KOPT-K1 (cell line): ENCODE measurements around the gene MOSPD3.

Source experiments
- H3K27ac ChIP-seq: fragments of 200-600 bp; sonication (generic); 2 replicates; pipeline ENCODE4 v1.5.1; 2016; ENCODE audit warnings: antibody characterized with exemption, mild to moderate bottlenecking, low read depth, low read length; ENCODE audit not compliant: poor library complexity, severe bottlenecking
- H3K36me3 ChIP-seq: fragments of 200-600 bp; sonication (generic); 2 replicates; pipeline ENCODE4 v1.5.1; 2017; ENCODE audit warnings: antibody characterized with exemption, mild to moderate bottlenecking, low read length, moderate library complexity; ENCODE audit not compliant: insufficient read depth
- H3K9me3 ChIP-seq: fragments of 200-600 bp; sonication (generic); 2 replicates; pipeline ENCODE4 v1.5.1; 2017; ENCODE audit warnings: antibody characterized with exemption, low read length, mild to moderate bottlenecking; ENCODE audit not compliant: insufficient read depth, poor library complexity, severe bottlenecking

The MOSPD3 gene

DNA sequence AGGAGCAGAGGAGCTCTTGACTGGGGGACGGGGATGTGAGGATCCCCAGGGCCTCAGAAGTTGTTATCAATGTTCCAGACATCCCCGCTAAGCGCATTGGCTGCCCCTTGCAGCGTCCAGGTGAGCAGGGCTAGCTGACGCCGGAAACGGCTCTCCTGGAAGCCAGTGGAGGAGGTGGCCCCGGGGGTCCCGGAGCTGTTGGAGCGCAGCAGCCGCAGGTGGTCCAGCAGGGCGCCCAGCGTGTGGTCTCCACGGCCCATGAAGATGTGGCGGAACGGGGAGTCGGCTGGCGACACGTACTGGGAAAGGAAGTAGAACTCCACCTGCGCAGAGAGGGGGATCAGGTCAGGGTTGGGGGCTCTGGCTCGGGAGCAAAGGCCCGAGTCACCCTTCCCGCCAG lies 8.5 kb downstream of the MOSPD3 start:
- Histone ChIP-seq H3K27ac (no peak overlapping the region), H3K9me3 (no peaks in the 10 kb centered on the region)

DNA sequence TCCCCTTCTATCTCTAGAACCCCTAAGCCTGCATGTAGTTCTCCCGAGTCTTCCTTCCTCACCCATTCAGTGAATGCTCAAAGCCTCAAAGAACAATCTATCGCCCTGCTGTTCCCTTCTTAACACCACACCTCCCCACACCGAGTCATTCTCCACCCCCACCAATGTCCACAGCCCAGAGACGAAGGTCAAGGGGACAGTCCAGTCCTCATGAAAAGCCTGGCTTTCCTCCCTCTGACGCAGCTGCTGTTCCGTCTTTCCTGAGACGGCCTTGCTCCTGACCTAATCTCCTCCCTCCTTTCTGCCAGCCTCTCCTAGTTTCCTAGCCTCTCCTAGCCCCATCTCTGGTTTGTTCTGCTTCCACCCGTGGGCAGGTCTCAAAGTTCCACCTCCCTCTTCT lies 9.2 kb downstream of the MOSPD3 start:
- Histone ChIP-seq H3K9me3 (no peaks in the 10 kb centered on the region), H3K27ac (no peak overlapping the region), H3K36me3 (no peaks in the 10 kb centered on the region)

More for the DNA sequence above, 8.5 kb downstream of the MOSPD3 start:
- no peaks in the 10 kb centered on the region for H3K36me3 ChIP-seq

DNA sequence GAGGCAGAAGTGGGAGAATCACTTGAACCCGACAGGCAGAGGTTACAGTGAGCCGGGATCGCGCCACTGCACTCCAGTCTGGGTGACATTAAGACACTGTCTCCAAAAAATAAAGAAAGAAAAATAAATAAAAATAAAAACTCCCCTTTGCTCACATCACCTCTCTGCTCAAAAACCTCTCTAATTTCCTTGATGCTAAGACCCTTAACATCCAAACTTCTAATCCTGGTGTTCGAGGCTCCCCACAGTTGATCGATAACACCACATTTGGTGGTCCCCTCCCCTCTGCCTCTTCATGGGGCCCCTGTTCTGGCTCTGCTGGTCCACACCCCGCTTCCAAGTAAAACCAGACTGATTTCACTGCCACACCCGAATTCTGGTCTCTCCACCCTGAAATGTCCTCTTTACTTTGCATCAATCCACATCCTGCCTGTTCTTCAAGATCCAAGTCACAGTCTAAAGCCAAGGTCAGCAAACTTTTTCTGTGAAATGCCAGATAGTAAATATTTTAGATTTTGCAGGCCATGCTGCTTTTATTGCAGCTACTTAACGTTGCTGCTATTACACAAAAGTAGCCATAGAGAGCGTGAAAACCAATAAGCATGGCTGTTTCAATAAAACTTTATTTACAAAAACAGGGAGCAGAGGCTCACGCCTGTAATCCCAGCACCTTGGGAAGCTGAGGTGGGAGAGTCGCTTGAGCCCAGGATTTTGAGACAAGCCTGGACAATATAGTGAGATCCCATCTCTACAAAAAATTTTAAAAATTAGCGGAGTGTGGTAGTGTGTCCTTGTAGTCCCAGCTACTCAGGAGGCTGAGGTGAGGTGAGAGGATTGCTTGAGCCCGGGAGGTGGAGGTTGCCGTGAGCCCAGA lies 11.8 kb downstream of the MOSPD3 start:
- Histone ChIP-seq H3K9me3 (no peaks in the 10 kb centered on the region), H3K36me3 (no peaks in the 10 kb centered on the region), H3K27ac (no peak overlapping the region)

DNA sequence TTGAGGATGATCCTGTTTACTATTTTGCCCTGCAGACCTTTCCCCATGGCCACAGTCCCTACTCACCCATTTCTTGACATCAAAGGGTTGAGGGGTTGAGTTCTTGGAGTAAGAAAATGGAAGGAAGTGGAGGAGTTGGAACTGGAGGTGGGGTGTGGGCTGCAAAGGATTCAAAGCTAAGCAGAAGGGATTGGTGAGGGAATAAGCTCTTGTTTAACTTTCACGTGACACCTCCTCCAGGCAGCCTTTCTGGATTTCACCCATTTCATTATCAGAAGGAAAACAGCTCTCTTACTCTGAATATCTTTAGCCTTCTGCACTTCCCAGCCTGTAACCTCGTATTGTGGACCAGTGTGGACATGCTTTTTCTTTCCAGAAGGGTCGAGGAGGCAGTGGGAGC lies 13.7 kb downstream of the MOSPD3 start:
- Histone ChIP-seq H3K9me3 (no peaks in the 10 kb centered on the region), H3K36me3 (no peaks in the 10 kb centered on the region), H3K27ac (no peak overlapping the region)

DNA sequence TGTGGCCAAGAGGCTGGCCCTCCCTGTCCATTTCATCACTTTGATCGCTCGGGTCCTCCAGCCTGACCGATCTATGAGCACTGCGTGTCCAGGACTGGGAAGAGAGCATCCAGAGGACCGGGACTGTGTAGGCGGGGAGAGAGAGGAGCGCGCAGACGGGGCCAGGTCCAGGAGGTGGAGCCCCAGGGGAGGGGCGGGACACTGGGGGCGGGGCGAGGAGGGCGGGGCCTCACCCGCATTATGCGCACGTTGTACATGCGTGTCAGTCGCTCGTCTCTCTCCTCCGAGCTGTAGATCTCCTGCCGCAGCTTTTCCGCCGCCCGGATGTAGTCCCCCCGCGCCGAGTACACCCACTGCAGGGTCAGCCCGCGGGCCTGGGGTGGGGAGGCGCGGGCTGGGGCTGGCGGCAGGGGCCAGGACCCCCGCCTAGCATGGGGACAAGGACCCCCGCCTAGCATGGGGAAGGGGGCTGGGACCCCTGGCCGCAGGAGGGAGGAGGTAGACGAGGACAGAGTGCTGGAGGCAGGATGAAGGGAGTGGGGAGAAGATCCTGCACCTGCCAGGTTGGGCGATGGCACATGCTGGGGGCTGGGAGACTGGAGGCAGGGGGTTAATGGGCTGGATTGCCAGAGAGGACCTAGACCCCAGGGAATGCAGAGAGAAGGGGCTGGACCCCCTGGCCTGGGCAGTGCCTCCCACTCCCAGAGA lies 14.3 kb downstream of the MOSPD3 start:
- no peaks in the 10 kb centered on the region for H3K36me3 ChIP-seq
- H3K27ac ChIP-seq, result peak overlapping the region; percentile 65

DNA sequence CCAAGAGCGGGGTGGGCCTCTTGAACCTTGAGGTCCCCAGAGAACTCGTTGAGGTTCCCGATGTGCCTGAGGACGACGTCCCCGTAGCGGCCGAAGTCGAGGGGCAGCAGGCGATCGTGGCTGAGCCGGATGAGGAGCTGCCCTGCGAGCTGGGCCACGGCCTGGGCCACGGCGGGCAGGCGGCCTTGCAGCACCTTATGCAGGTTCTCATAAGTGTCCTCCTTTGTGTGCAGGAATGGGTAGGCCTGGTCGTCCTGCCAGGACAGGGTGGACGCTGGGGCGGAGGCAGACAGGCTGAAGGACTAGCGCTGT lies 14.9 kb downstream of the MOSPD3 start:
- H3K27ac ChIP-seq, result peak overlapping the region; percentile 65
- H3K36me3 ChIP-seq, result no peaks in the 10 kb centered on the region
- H3K9me3 ChIP-seq, result no peaks in the 10 kb centered on the region

More for the DNA sequence above, 14.3 kb downstream of the MOSPD3 start:
- H3K9me3 ChIP-seq, result no peaks in the 10 kb centered on the region

DNA sequence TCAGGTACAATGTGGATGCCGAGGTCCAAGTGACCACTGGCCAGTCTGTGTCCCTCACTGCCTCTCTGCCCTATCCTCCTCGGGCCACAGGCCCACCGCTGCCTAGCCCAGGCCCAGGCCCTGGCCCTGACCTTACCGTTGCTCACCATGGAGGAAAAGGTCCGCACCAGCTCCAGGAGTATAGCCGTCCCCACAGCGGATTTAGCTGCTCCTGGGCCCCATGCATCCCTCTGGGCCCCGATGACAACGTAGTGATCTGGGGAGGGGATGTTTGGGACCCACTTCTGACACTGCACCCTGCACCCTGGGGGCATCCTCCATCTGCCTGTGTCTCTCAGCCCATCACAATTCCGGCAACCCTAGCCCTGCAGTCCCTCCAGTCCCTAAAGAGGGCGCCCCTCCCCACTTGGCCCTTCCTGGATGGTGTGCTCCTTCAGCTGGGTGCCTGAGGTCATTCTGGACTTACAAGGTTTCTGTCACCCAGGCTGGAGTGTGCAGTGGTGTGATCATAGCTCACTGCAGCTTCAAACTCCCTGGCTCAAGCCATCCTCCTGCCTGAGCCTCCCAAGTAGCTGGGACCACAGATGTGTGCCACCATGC lies 16.9 kb downstream of the MOSPD3 start:
- Histone ChIP-seq H3K36me3 (no peaks in the 10 kb centered on the region), H3K9me3 (no peaks in the 10 kb centered on the region), H3K27ac (no peak overlapping the region)

DNA sequence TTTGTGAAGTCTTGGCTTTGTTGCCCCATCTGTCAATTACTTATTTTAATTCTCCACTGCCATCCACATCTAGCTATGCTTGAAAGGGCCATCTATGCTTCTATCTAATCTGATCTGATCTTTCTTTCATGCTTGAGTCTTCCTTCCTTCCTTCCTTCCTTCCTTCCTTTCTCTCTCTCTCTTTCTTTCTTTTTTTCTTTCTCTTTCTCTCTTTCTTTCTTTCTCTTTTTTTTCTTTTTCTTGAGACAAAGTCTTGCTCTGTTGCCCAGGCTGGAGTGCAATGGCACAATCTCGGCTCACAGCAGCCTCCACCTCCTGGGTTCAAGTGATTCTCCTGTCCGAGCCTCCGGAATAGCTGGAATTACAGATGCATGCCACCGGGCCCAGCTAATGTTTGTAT lies 17.7 kb downstream of the MOSPD3 start:
- H3K27ac ChIP-seq, result no peak overlapping the region
- no peaks in the 10 kb centered on the region for H3K36me3 ChIP-seq
- H3K9me3 ChIP-seq, result no peaks in the 10 kb centered on the region

DNA sequence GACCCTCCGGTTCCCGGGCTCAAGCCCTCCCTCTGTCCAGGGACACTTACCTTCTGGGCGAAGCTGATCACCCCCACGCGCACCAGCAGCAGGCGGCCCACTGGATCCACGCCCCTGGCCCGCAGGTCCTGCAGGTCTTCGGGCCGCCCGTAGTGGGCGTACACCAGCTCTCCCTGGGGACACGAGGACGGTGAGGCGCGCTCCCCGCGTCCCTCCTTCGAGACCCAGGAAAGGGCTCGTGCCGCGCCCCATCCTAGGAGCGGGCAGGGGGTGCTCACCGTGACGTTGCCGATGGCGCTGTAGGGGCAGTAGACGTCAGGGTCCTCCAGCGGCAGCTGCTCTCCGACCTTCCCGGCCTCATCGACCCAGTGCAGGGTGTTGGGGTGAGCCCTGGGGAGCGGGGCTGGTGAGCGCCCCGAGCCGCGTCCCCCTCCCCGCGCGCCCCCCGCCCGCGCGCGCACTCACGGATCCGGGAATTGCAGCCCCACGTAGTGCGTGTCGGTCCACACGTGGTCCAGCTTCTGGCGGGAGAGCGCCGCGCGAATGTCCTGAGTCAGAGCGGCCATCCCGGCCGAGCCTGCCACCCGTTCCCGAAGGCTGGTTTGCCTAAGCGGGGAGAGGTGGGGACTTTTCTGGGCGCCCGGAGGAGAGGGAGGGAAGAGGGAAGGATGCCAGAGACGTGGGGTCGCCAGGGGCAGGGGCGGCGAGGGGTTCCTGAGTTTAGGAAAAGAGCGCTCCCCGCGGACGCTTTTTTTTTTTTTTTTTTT lies 20.8 kb downstream of the MOSPD3 start:
- no peaks in the 10 kb centered on the region for H3K9me3 ChIP-seq
- no peak overlapping the region for H3K27ac ChIP-seq

DNA sequence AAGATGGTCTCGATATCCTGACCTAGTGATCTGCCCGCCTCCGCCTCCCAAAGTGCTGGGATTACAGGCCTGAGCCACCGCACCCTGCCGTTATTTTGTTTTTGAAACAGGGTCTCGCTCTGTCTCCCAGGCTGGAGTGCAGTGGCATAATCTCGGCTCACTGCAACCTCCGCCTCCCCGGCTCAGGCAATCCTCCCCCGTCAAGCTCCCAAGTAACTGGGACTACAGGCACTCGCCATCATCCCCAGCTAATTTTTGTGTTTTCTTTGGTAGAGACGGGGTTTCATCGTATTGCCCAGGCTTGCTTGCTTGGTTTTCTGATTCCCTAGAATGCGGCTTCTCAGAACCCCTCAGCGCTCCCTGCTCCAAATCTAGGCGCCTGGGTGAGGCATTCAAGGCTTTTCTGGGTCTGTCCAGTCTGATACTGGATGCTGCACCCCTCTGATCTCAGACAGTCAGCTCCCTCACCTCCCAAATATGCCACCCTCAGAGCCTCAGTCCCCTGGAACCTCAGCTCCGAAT lies 27.7 kb downstream of the MOSPD3 start:
- Histone ChIP-seq H3K9me3 (no peaks in the 10 kb centered on the region), H3K36me3 (no peaks in the 10 kb centered on the region), H3K27ac (no peak overlapping the region)

More for the DNA sequence above, 20.8 kb downstream of the MOSPD3 start:
- no peaks in the 10 kb centered on the region for H3K36me3 ChIP-seq

DNA sequence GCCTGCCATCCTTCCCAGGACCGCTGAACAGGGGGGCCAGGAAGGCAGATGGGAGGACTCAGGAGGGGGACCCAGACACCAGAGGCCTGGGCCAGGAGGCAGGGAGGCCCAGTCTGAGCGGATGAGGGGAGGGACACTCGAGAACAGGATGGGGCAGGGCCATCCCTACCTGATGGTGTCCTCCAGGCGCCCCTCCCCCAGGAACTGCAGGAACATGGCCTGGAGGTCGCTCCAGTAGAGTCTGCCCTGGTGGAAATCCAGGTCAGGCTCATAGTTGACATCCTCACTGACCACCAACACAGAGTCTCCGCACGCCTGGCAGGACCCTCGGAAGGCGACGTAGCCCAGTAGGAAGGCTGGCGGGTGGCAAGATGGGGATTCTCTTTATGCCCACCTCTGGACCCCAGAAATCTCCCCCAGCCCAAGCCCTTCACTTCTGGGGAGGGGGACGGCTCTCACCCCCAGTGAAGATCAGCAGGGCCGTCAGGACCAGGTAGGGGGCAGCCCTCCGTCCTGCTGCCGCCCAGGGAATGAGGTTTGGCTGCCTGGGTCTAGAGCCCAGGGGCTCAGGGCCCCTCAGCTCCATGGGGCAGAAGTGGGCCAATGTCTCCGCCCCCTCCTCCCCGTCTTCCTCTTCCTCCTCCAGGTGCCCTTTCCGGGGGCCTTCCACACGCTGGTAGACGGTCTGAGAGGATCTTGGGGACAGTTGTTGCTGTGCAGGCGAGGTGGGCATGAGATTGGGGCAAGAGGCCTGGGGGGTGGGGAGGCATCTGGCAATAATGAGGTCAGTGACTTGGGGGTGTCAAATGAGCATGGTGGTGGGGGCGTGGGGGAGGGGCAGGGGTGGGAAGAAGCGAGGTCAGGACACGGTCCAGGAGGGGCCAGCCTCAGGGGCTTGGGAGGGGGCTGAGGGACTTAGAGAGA lies 28.4 kb downstream of the MOSPD3 start:
- no peak overlapping the region for H3K27ac ChIP-seq
- no peaks in the 10 kb centered on the region for H3K9me3 ChIP-seq
- no peaks in the 10 kb centered on the region for H3K36me3 ChIP-seq

DNA sequence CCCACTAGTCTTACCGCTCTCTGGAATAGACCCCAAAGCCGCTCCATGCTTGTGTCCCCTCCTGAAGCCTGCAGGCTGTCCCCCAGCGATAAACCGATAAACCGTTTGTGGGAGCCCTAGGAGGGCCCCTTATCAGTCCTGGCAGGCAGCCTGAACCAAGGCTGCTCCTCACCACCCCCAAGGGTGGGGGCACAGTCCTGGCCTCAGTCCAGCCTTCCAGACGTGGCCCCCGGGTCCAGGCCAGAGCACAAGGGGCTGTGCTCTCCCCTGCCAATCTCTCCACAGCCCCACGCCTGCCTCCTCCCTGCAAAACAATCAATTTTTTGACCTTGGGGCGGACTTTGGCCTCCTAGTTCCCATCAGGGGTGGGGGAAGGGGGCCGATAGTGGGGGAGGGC lies 29.1 kb downstream of the MOSPD3 start, which contains the start of gene TFR2:
Gene TFR2 (minus strand): TSS at position 90 of the 397 bp plus-strand sequence. CDS start 43 bp downstream, at position 47.
- no peaks in the 10 kb centered on the region for H3K36me3 ChIP-seq
- H3K9me3 ChIP-seq, result no peaks in the 10 kb centered on the region
- H3K27ac ChIP-seq, result no peak within 1 kb of the TSS

DNA sequence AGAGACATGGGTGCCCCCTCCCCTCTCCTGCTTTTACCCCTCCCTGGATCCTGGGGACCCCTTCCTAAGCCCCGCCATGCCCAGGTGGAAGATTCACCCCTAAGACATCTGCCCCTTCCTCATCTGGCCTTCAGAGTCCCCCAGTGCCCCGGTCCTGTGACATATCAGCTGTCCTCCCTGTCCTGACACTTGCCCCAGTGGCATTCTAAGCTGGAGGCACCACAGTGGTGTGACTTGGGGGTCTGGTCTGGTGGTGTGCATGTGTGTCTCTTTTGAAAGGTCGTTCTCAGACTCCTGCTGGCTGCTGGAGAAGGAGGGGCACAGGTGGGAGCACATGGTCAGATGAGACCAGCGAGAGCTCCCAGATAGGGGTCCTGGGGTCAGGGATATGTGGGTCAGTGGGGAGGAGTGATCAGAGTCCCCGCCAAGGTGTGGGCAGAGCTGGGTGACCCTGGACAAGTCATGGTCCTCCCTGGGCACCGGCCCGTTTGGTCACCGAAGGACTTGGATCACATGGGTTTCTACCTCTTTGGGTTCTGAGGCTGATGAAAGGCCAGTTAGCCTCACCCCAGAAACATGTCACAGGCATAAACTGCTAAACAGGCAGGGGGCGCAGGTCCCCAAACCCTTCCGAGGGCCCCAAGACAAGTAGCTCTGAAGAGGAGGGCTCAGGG lies 29.7 kb downstream of the MOSPD3 start:
- Histone ChIP-seq H3K36me3 (no peaks in the 10 kb centered on the region), H3K27ac (no peak overlapping the region), H3K9me3 (no peaks in the 10 kb centered on the region)
